GM18873 (cell line): Measurements from ENCODE around the gene IRS1.

Experiments
- ATAC-seq: cut with Tn5 transposase; IDR thresholded peaks from one replicate; pipeline ENCODE4 v1.9.1; 2021; ENCODE audit warnings: mild to moderate bottlenecking, moderate library complexity, moderate number of reproducible peaks; ENCODE audit not compliant: unreplicated experiment, low FRiP score

Gene IRS1

GRCh38 chr2:226763320-226763719 is 36.3 kb downstream of the IRS1 start:
- no peak for ATAC-seq

- ATAC-seq = no peak
Observed at GRCh38 chr2:226761195-226761583, 38.4 kb downstream of the IRS1 start.

GRCh38 chr2:226760412-226761194 is 39.0 kb downstream of the IRS1 start:
- ATAC-seq = no peak

DNA sequence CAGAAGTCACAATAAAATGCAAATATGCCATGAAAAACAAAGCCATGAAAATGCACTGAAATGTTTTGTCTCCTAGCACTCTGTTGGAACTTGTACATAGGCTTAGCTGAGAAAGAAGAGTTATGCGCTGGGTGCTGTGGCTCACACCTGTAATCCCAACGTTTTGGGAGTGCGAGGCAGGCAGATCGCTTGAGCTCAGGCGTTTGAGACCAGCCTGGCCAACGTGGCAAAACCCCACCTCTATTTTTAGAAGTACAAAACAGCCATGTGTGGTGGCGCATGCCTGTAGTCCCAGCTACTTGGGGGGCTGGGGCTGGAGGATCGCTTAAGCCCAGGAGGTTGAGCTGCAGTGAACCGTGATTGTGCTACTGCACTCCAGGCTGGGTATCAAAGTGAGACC is 39.9 kb downstream of the IRS1 start:
- no peak for ATAC-seq

DNA sequence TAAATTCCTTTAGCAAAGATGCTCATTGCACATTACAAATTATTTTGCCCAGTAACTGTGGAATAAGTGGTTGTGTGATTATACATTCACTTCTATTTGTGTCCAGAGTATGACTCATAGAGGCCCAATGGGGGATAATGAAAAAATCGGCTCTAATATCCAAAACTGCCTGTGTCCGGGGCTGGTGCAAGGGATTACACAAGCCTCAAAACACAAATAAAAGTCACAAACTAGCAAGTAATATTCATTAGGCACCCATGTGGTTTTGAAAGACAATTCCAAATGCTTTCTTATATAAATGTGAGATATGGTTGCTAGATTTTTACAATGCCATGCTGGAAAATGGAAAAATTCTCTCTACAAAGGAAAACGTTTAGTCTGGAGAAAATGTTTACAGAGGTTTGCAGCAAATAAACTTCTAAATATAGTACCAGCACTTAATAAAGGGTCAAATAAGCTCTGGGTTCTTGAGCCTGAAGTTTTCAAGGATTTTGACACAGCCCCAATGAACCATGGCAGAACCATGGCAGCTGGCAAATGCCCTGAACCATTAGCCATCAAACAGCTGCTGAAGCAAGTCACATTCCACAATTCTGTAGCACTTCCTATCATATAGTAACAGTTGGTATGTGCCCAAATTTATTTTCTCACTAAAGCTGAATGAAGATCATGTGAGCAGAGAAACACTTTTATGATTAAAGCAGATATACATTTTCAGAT is 40.5 kb downstream of the IRS1 start:
- ATAC-seq = no peak

DNA sequence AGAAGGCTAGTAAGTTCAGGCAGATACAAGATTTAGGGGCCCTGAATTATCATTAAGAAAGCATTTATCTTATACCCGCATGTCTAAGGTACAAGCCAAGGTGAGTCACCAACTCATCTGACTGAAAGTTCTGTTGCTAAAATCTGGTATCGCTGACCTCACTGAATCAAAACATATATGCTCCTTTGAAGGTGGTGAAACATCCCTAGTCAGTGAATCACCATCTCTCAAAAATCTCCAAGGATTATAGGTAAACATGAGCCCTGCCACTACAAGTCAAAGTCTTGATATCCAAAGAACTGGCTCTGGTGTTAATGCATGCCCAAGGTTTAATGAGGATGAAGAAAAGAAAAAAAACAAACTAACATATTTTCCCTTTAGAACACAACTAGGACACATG is 43.5 kb downstream of the IRS1 start:
- ATAC-seq = no peak

GRCh38 chr2:226755631-226756030 is 44.0 kb downstream of the IRS1 start:
- ATAC-seq = no peak

GRCh38 chr2:226754821-226755604 is 44.6 kb downstream of the IRS1 start:
- no peak for ATAC-seq

GRCh38 chr2:226752887-226753286 is 46.7 kb downstream of the IRS1 start:
- ATAC-seq = no peak

DNA sequence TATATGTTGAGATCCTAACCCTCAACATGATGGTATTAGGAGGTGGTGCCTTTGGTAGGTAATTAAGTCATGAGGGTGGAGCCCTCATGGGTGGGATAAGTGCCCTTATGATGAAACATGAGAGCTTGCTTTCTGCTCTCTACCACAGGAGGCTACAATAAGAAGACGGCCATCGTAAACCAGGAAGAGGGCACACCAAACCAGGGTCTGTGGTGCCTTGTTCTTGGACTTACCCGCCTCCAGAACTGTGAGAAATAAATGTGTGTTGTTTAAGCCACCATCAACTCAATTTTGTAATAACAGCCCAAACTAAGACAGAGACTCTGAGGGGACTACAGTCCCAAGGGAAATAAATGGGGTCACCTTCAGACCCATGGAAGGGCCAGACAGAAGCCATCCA is 52.3 kb downstream of the IRS1 start:
- no peak for ATAC-seq

GRCh38 chr2:226746196-226746800 is 53.3 kb downstream of the IRS1 start:
- ATAC-seq = no peak

DNA sequence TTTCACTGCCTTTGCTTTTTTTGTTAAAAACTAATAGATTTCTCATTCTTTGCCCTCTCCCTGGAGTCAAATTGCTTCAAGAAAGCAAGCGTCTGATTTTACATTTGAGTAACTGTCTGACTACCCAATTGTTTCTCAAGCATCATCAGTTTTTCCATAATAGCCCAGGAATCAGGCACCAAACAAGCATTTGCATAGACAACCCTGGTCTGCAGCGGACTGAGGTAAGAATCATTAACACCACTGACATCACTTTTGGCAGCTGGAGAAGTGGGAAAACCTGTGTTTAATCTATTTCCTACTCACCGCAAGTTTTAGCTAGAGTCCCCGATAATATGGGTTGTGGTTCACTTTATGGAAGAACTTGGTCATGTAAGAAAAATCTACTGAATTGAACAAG is 55.7 kb downstream of the IRS1 start:
- ATAC-seq = no peak

GRCh38 chr2:226742347-226742746 is 57.3 kb downstream of the IRS1 start:
- no peak for ATAC-seq

DNA sequence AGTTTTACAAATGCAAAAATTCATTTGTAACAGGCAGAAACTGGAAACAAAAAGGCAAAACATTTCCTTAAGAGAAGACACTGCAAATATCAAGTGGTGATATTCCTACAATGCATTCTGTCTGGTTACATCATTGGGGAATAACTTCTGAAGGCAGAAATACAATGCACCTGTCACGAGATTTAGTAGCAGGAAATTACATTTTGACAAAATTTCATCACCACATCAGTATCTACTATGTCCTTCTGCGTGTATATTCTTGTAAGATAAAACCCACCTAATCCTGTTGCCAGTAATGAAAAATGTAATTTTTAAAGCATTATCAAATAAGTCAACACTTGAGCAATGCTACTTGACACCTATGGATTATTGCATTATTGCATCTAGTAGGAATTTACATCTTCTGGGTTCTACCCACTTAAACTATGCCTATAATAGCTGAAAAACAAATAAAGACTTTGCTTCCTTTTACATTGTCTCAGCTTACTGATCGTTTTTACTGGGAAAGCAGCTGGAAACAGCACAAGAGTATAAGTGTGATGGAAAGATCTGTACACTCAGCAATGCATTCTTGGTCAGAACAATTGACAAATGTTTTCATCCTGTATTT is 59.5 kb downstream of the IRS1 start:
- no peak for ATAC-seq

DNA sequence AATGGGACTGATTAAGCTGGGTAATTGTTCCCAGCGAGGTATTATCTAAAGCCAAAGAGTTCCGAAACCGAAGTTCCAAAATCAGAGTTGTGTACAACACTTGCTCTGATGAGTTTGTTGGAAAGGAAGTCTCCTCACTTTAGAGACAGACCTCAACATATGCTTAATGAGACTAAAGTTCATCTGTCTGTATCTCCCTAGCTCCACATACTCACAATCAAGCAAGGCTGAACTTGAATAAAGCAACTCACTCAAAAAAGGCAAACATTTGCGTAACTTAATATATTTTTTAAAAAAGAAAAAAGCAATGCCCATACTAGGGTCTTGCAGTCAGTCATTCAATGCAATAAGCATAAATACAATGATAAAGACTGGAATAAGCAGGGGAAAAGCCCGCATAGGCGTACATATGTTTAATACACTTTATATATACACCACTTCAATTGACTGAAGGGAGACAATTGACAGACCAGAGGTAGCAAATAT is 60.0 kb downstream of the IRS1 start:
- ATAC-seq = no peak

- ATAC-seq = no peak
Observed at GRCh38 chr2:226738821-226739544, 60.6 kb downstream of the IRS1 start.

DNA sequence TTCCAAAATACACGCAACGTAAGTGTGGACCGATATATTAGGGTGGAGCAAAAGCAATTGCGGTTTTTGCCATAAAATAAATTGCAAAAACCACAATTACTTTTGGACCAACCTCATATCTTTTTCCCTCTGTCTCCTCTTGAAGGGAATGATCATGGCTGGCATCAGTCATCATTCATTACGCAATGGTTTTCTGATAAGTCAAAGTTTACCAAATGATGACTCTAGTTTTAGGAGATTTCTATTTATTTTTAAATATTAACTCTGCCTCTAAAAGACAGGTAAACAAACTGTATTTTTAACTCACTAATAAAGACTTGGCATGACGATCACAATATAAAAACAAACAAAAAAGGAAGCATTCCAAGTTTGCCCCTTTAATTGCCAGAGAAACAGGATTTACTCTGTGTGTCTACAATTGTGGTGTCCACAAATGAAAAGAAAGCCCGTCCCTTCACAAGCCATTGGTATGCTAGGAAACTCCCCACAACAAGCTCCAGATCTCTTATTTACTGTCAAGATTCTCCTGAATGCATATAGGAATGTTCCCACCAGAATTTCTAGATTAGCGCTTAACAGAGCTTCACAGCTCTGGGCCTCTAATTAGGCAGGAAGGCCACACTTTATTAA is 61.3 kb downstream of the IRS1 start:
- no peak for ATAC-seq

GRCh38 chr2:226736382-226736781 is 63.2 kb downstream of the IRS1 start:
- ATAC-seq = no peak

DNA sequence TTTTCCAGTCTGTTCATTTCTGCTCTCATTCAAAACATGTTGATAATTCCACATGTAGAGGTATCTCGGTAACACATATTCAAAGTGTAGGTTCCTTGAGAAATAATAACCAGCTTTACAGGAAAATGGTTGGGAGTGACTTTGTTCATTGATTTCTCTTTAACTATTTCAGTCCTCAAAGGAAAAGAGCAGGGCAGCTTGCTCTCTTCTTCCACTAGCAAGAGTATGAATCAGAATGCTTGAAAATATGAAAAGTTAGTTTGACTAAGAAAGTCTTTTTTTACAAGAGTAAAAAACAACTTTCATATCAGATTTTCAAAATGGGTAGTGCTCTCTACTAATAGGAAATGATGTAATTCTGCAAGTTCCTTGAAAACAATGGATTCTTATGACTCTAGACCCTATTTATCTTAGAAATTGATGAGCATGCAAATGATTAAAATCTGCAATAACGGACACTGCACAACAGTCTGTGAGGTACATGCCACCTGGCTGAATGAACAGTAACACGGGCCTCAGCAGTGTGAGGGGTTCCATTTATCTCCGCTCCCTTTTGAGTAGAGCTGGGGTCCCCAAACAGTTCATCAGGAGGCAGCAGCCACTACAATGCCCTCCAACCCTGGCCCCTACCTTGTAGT is 65.6 kb downstream of the IRS1 start:
- ATAC-seq = no peak
